Measurements from ENCODE around the gene MFSD2B. TPM values are rescaled to one million over a fixed set of nuclear protein-coding genes. Genes with fewer than 3 reads are reported as not detected.
A peak's percentile ranks its signal among the peaks of the same experiment; 100 is the strongest.

The MFSD2B gene
- total RNA-seq, 2 experiments from 2014 or later: not detected

DNA sequence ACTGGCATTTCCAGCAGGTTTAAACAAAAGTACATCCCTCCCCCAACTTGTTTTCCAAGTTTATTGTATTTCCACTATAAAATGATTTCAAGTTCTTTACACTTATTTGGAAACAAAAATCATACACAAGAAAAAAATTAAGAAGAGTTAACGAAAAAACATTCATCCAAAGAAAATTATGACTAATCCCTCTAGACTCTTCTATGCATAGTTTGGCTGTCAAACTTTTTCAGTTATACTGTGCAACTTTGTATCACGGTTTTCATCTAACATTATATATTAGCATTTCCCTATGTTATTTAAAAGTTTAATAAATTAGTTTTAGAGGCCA is 36.7 kb downstream of the MFSD2B start:
- DNase-seq (no peak), ATAC-seq (no peak)
- intact Hi-C loops (cut with DNase I, micrococcal nuclease): loop anchor here (2.0 to 5.0 kb wide), 3 partner anchors 38 to 444 kb away; partner anchors contain the start of genes NCOA1 (in 1 of the 2), TP53I3 (in 1 of the 2) and UBXN2A (in 1 of the 2)
- ChIA-PET POLR2A (interaction anchor here (0.6 to 1.9 kb wide), 2 partner anchors 30 to 310 kb away, joined by 4 to 34 read pairs; partner anchors contain the start of gene SF3B6), CTCF (interaction anchor here (1.8 to 2.1 kb wide), 2 partner anchors 37 to 119 kb away, joined by 12 to 14 read pairs; partner anchors contain the start of genes ATAD2B and TP53I3)
- H3K4me1 Mint-ChIP-seq: peaks cover 25% of the 10 kb centered on the region
- H3K27me3 Mint-ChIP-seq: peaks cover 5% of the 10 kb centered on the region
- no peaks in the 10 kb centered on the region for H3K9me3 Mint-ChIP-seq (ENCODE audit: low read depth)
- peaks cover 1% of the 10 kb centered on the region for H3K36me3 Mint-ChIP-seq (ENCODE audit: low read depth)
- H3K27ac Mint-ChIP-seq: peak overlapping the region; percentile 91
- H3K4me3 Mint-ChIP-seq: peak overlapping the region; percentile 88

DNA sequence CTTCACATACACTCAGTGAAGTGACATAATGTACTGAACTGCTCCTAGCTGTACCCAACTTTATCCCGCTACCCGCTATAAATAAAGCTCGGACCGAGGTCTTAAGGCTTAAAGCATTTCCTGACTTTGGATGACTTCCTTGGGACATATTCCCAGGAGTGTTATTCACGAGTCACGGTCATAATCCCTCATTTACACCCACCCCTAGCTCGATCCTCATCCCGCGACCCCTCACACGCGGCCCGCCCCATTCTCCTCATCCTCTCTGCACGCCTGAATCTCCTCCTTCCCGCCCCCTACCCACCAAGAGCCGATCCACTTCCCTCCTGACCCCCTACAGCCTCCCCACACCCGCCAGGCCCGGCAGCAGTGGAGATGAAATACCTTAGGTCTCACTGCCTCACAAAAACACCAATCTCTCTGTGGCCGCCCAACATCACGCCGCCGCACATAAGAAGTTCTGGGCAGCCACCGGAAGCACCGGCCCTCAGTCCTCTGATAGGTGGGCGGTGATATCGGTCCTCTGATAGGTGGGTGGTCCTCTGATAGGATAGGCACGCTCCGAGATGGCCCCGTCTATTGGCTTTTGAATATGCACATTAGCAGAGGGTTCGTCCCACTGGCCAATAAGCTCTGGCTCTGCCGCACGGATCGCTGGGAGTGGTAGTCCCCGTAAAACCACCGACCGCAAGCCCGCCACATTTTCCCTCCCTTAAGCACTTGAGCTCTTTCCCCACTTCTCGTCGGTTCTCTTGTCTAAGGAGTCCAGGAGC is 37.2 kb downstream of the MFSD2B start, which contains the start of gene WDCP:
TSS of gene WDCP (minus strand) at position 462 of the 773 bp plus-strand sequence. CDS start 7,897 bp downstream, outside the sequence.
- H3K4me1 Mint-ChIP-seq: peaks cover 25% of the 10 kb centered on the region
- H3K27ac Mint-ChIP-seq: peak within 1 kb of the TSS; percentile 91
- H3K27me3 Mint-ChIP-seq: peaks cover 5% of the 10 kb centered on the region
- intact Hi-C loops (cut with DNase I, micrococcal nuclease): loop anchor here (1.0 to 5.0 kb wide), 8 partner anchors 29 to 746 kb away; partner anchors contain the start of genes ATAD2B (in 2 of the 2), SF3B6 (in 2 of the 2), UBXN2A (in 2 of the 2) and CENPO (in 1 of the 2)
- H3K4me3 Mint-ChIP-seq: peak within 1 kb of the TSS; percentile 88
- peaks cover 1% of the 10 kb centered on the region for H3K36me3 Mint-ChIP-seq (ENCODE audit: low read depth)
- ChIA-PET POLR2A (interaction anchor here (0.5 to 1.9 kb wide), 11 partner anchors 22 to 611 kb away, joined by 3 to 34 read pairs (median 5); partner anchors contain the start of genes ATAD2B, FAM228B and SF3B6), CTCF (interaction anchor here (0.8 to 2.1 kb wide), 8 partner anchors 13 to 222 kb away, joined by 3 to 14 read pairs (median 5); partner anchors contain the start of genes ATAD2B, SF3B6 and TP53I3)
- peak; percentile 100 for ATAC-seq
- peak; percentile 97 for DNase-seq
- no peaks in the 10 kb centered on the region for H3K9me3 Mint-ChIP-seq (ENCODE audit: low read depth)

DNA sequence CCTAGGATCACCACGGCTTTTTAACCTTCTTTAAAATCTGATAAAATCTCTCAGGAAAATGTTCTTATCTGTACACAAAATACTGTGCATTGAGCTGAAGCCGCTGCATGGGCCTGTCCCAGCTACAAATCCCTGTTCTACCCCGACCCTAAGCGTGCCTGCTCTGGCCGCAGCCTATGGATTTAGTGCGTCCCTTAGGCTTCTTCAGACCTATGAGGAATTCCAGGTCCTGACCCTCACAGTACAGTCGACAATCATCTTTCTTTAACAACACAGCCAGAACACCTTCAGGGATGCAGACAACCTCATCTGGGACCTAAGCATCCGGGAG is 37.8 kb downstream of the MFSD2B start:
- Mint-ChIP-seq H3K27me3 (peaks cover 5% of the 10 kb centered on the region), H3K9me3 (ENCODE audit: low read depth) (no peaks in the 10 kb centered on the region), H3K27ac (no peak overlapping the region), H3K4me3 (peak overlapping the region; percentile 88), H3K36me3 (ENCODE audit: low read depth) (peaks cover 1% of the 10 kb centered on the region), H3K4me1 (peaks cover 25% of the 10 kb centered on the region)
- intact Hi-C loops (cut with DNase I, micrococcal nuclease): loop anchor here (1.0 to 5.0 kb wide), 8 partner anchors 29 to 746 kb away; partner anchors contain the start of genes ATAD2B (in 2 of the 2), SF3B6 (in 2 of the 2), UBXN2A (in 2 of the 2) and CENPO (in 1 of the 2)
- CTCF ChIA-PET: interaction anchor here (0.8 to 2.1 kb wide), 8 partner anchors 13 to 223 kb away, joined by 3 to 14 read pairs (median 5); partner anchors contain the start of genes ATAD2B, SF3B6 and TP53I3
- peak; percentile 3 for ATAC-seq
- DNase-seq: no peak
- POLR2A ChIA-PET: interaction anchor here (0.5 to 1.9 kb wide), 10 partner anchors 23 to 611 kb away, joined by 3 to 34 read pairs (median 5); partner anchors contain the start of genes ATAD2B, FAM228B and SF3B6

DNA sequence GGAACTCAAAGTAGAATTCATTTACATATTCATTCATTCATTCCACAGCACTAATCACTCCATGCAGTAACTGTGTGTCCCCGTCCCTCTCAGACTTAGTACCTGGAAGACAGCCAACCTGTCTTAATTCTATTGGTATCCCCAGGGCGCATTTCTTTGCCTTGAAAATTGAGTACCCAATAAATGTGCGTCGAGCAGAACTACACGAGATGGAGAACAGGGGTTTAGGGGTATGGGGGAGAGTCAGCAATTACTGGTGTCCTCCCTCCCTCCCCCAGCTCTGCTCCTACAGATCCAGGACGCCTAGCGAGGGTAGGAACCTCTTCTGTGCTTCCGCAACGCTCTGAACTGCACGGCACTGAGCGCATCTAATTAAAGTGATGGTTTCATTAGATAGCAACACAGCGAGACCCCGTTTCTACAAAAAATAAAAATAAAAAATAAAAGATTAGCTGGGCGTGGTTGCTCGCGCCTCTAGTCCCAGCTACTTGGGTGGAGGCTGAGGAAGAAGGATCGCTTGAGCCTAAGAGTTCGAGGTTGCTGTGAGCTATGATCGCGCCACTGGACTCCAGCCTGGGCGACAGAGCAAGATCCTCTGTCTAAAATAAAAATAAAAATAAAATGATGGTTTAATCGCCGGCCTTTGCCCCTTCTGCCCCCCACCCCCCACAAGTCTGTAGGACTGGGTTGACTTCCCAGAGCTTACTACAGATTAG is 39.0 kb downstream of the MFSD2B start:
- H3K4me3 Mint-ChIP-seq: no peak overlapping the region
- H3K36me3 Mint-ChIP-seq (ENCODE audit: low read depth): no peaks in the 10 kb centered on the region
- peaks cover 25% of the 10 kb centered on the region for H3K4me1 Mint-ChIP-seq
- ATAC-seq: no peak
- intact Hi-C loops (cut with DNase I, micrococcal nuclease): loop anchor here in 1 of 2 experiments (5.0 kb wide), 1 partner anchor 107 kb away; the partner anchor contains the start of gene UBXN2A
- H3K27me3 Mint-ChIP-seq: peaks cover 5% of the 10 kb centered on the region
- DNase-seq: peak; percentile 21
- ChIA-PET POLR2A (interaction anchor here (0.7 kb wide), 1 partner anchor 17 kb away, joined by 3 read pairs; no protein-coding TSS in a partner anchor), CTCF (interaction anchor here (0.5 to 2.7 kb wide), 4 partner anchors 12 to 459 kb away, joined by 3 to 18 read pairs (median 4); partner anchors contain the start of gene TP53I3)
- H3K27ac Mint-ChIP-seq: no peak overlapping the region
- no peaks in the 10 kb centered on the region for H3K9me3 Mint-ChIP-seq (ENCODE audit: low read depth)

DNA sequence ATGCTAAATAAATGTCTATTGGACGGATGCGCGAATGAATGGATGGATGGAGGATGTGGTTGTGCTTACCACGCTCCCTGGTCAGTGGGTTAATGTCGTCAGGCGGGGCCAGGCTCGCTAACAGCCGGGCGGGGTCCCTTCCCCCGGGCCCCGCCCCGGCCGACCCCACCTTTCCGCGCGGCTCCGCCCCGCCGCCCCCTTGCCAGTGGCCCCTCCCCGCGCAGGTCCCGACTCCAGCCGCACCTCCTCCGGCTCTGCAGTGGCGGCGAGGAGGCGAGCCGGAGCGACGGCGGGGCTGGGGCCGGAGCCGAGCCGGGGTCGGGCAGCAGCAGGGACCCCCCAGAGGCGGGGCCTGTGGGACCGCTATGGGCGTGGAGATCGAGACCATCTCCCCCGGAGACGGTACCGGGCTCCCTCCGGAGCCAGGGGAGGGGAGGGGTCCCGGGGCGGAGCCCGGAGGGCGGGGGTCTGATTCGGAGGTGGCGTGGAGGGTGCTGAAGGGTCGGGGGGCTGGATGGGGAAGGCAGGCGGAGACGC is 39.7 kb downstream of the MFSD2B start, which contains the start of gene FKBP1B:
TSS of gene FKBP1B (plus strand) at position 257 of the 537 bp plus-strand sequence. CDS start at position 366, 109 bp downstream.
- CTCF ChIA-PET: interaction anchor here (1.0 to 2.7 kb wide), 3 partner anchors 11 to 35 kb away, joined by 4 to 18 read pairs (median 4); partner anchors contain the start of gene TP53I3
- H3K36me3 Mint-ChIP-seq (ENCODE audit: low read depth): no peaks in the 10 kb centered on the region
- peak; percentile 76 for DNase-seq
- peak; percentile 15 for ATAC-seq
- no peaks in the 10 kb centered on the region for H3K9me3 Mint-ChIP-seq (ENCODE audit: low read depth)
- peaks cover 7% of the 10 kb centered on the region for H3K27me3 Mint-ChIP-seq
- no peak within 1 kb of the TSS for H3K4me3 Mint-ChIP-seq
- H3K27ac Mint-ChIP-seq: no peak within 1 kb of the TSS
- intact Hi-C loops (cut with DNase I, micrococcal nuclease): loop anchor here in 1 of 2 experiments (5.0 kb wide), 1 partner anchor 107 kb away; the partner anchor contains the start of gene UBXN2A
- POLR2A ChIA-PET: interaction anchor here (1.0 kb wide), 1 partner anchor 30 kb away, joined by 5 read pairs; no protein-coding TSS in a partner anchor
- H3K4me1 Mint-ChIP-seq: peaks cover 25% of the 10 kb centered on the region

DNA sequence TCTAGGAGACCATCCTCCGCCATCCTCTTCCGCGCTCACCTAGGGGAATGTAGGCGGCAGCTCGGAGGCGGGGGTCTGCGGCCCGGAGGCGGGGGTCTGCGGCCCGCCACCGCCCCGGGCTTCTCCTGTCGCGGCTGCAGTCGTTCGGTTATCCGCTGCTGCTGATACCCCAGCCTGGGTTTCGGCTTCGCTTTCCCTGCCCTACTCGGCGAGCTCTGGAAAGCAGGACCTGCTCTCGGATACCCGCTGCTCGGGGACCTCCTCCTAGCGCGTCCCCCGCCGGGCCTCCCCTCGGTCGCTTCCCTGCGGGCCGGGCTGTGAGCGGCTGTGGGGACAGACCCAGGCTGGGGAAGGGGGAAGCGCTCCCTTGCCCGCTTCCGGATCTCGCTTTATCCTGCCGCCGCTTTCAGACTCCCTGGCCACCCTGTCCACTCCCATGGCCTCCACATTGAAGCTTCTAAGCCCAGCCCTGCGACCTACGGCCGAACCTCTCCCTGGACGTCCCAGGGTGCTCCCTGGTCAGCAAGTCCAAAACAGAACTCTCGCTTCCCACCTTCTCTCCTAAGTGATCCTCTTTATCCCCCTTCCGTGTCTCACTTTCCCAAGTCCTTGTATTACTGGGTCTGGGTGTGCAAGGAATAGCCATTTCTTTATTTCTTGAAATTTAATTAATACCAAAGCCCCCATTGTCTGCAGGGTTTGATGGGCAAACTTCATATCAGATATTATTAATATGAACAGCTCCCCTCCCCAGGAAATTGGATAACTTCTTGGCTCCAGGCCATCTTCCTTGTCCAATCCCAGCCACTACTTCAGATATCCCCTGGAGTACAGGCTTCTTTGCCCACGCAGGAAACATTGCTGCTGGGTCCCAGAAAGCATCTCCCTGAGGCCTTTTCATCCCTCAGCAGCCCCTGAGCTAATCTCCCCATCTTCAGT is 40.4 kb downstream of the MFSD2B start:
- POLR2A ChIA-PET: interaction anchor here (0.8 to 1.1 kb wide), 3 partner anchors 26 to 123 kb away, joined by 3 to 6 read pairs (median 5); partner anchors contain the start of genes ATAD2B and SF3B6
- Mint-ChIP-seq H3K9me3 (ENCODE audit: low read depth) (no peaks in the 10 kb centered on the region), H3K27ac (no peak overlapping the region)

DNA sequence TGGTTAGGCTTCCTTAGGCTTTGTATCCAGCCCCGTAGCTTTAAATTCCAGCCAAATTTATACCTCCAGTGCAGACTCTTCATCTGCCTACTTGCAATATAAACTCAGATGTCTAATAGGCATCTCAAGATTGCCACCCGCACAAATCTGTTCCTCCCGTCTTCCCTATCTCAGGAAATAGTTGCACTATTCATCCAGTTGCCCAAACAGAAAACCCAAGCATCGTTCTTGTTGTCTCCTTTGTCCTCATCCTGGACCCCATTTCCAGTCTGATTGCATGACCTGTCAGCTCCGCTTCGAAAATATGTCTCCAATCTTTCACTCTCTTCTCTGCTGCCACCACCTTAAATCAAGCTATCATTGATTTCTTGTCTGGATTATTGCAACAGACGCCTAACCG is 41.9 kb downstream of the MFSD2B start:
- H3K9me3 Mint-ChIP-seq (ENCODE audit: low read depth): no peaks in the 10 kb centered on the region
- H3K27ac Mint-ChIP-seq: no peak overlapping the region
- ATAC-seq (no peak), DNase-seq (no peak)
- POLR2A ChIA-PET: interaction anchor here (0.6 to 0.7 kb wide), 2 partner anchors 87 to 127 kb away, joined by 3 read pairs; no protein-coding TSS in a partner anchor
- intact Hi-C loops (cut with DNase I, micrococcal nuclease): no loop called here
- H3K36me3 Mint-ChIP-seq (ENCODE audit: low read depth): no peaks in the 10 kb centered on the region
- peaks cover 9% of the 10 kb centered on the region for H3K4me1 Mint-ChIP-seq
- CTCF ChIA-PET: interaction anchor here (1.1 to 2.6 kb wide), 5 partner anchors 8 to 124 kb away, joined by 3 to 9 read pairs (median 4); partner anchors contain the start of gene SF3B6
- H3K27me3 Mint-ChIP-seq: peaks cover 7% of the 10 kb centered on the region
- H3K4me3 Mint-ChIP-seq: no peak overlapping the region

More for the DNA sequence above, 40.4 kb downstream of the MFSD2B start:
- CTCF ChIA-PET: interaction anchor here (0.6 to 2.7 kb wide), 7 partner anchors 9 to 123 kb away, joined by 3 to 18 read pairs (median 4); partner anchors contain the start of gene TP53I3
- peak; percentile 36 for DNase-seq
- Mint-ChIP-seq H3K4me1 (peaks cover 20% of the 10 kb centered on the region), H3K4me3 (no peak overlapping the region), H3K27me3 (peaks cover 7% of the 10 kb centered on the region), H3K36me3 (ENCODE audit: low read depth) (no peaks in the 10 kb centered on the region)
- ATAC-seq: no peak
- intact Hi-C loops (cut with DNase I, micrococcal nuclease): no loop called here

DNA sequence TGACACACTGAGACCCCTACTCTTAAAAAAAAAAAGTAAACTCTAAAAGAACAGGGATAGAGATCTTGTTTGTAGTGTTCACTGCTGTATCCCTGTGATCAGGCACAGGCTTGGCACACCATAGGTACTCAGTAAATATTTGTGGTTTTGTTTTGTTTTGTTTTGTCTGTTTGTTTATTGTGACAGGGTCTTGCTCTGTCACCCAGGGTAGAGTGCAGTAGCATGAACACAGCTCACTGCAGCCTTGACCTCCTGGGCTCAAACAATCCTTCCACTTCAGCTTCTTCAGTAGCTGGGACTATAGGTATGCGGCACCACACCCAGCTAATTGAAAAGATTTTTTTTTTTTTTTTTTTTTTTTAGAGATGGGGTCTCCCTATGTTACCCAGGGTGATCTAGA is 43.1 kb downstream of the MFSD2B start:
- H3K4me3 Mint-ChIP-seq: no peak overlapping the region
- peaks cover 4% of the 10 kb centered on the region for H3K27me3 Mint-ChIP-seq
- H3K4me1 Mint-ChIP-seq: peaks cover 3% of the 10 kb centered on the region
- DNase-seq: no peak
- CTCF ChIA-PET: interaction anchor here (0.6 to 1.9 kb wide), 2 partner anchors 23 to 499 kb away, joined by 3 to 8 read pairs; partner anchors contain the start of gene SF3B6
- no peaks in the 10 kb centered on the region for H3K9me3 Mint-ChIP-seq (ENCODE audit: low read depth)
- POLR2A ChIA-PET: no interaction called here
- no peak for ATAC-seq
- intact Hi-C loops (cut with DNase I, micrococcal nuclease): no loop called here
- H3K27ac Mint-ChIP-seq: no peak overlapping the region
- H3K36me3 Mint-ChIP-seq (ENCODE audit: low read depth): no peaks in the 10 kb centered on the region

DNA sequence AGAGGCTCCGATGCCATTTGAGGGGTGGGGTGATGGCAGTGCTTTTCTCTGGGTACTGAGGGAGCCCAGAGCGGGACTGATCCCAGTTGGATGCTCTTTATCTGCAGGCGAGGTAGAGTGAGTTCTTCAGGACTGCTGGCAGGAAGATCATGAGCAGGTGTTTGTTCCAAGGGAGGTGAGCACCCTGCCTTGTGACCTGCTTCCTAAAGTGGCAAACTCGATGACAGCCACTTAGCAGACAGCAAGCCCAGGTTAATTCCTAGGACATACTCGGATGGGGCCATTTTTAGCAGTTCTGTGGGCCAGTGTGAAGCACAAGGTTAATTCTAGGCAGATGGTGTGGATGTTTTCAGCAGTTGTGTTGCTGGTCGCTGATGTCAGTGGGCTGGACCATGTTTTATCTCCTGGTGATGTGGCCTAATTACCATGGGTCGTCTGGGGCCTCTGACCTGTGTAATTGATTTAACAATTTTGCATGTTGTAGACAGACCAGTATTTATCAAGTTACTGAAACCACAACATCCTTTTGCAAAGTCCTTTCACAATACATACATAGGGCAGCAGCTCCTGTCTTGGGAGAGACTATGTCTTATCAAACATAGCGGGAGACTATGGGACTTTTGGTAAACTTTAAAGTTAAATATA is 44.6 kb downstream of the MFSD2B start:
- POLR2A ChIA-PET: no interaction called here
- intact Hi-C loops (cut with DNase I, micrococcal nuclease): no loop called here
- ATAC-seq: no peak
- CTCF ChIA-PET: interaction anchor here (0.7 to 1.2 kb wide), 2 partner anchors 19 to 30 kb away, joined by 3 read pairs; partner anchors contain the start of gene TP53I3
- Mint-ChIP-seq H3K4me3 (no peak overlapping the region), H3K36me3 (ENCODE audit: low read depth) (no peaks in the 10 kb centered on the region), H3K27me3 (peaks cover 2% of the 10 kb centered on the region), H3K4me1 (no peaks in the 10 kb centered on the region), H3K27ac (no peak overlapping the region), H3K9me3 (ENCODE audit: low read depth) (no peaks in the 10 kb centered on the region)
- no peak for DNase-seq

All from activated CD4-positive, alpha-beta T cell treated with anti-CD3 and anti-CD28 coated beads for 36 hours (primary cell).